Measurements from ENCODE around the gene NANOGP8. TPM values are rescaled to one million over a fixed set of nuclear protein-coding genes. Genes with fewer than 3 reads are reported as not detected.

The NANOGP8 gene, protein sequence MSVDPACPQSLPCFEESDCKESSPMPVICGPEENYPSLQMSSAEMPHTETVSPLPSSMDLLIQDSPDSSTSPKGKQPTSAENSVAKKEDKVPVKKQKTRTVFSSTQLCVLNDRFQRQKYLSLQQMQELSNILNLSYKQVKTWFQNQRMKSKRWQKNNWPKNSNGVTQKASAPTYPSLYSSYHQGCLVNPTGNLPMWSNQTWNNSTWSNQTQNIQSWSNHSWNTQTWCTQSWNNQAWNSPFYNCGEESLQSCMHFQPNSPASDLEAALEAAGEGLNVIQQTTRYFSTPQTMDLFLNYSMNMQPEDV
- not detected in 5 replicates for total RNA-seq (2022; extraction: Qiagen RNA extraction; ENCODE audit: low read depth)

DNA sequence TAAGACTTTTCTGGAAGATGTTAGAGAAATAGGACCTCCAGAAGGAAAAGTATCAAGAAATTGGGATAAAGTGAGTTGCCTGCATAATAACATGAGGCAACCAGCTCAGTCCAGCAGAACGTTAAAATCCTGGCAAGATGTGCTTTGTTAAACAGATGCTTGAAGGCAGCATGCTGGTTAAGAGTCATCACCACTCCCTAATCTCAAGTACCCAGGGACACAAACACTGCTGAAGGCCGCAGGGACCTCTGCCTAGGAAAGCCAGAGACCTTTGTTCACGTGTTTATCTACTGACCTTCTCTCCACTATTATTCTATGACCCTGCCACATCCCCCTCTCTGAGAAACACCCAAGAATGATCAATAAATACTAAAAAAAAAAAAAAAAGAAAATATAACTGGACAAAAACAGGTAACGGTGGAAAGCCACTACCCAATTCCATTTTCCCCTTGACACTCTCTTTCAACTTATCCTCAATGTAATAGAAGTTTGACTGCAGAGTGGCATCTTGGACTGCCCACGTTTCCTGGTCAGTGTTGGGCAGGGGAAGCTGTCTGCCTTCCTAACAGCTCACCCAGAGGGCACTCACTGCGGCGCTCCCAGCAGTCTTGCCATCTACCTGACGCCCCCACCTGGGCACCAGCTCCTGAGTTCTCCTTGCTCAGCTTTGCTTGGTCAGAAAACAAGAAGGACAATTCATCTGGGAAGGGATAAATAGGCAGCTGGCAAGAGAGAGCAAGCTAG, at the start of gene NANOGP8:
Gene NANOGP8 (minus strand): TSS at position 120 of the 744 bp plus-strand sequence. CDS start 185 bp downstream, outside the sequence.

Other genes with a start within 250 kb of the NANOGP8 start
- 24.5 to 38.2 TPM (median 35.0 TPM) in 5 replicates for gene AQR, start 115.6 kb downstream of the NANOGP8 start, total RNA-seq (2022; extraction: Qiagen RNA extraction; ENCODE audit: low read depth)
- gene ZNF770, start 97.0 kb downstream of the NANOGP8 start, total RNA-seq (2022; extraction: Qiagen RNA extraction; ENCODE audit: low read depth), result 14.8 to 22.1 TPM (median 18.9 TPM) in 5 replicates